ENCODE measurements around the gene PRDM5. TPM values are rescaled to one million over a fixed set of nuclear protein-coding genes. Genes with fewer than 3 reads are reported as not detected.

The PRDM5 gene
- total RNA-seq, 1 experiment from 2014 or later = 5.1 TPM

DNA sequence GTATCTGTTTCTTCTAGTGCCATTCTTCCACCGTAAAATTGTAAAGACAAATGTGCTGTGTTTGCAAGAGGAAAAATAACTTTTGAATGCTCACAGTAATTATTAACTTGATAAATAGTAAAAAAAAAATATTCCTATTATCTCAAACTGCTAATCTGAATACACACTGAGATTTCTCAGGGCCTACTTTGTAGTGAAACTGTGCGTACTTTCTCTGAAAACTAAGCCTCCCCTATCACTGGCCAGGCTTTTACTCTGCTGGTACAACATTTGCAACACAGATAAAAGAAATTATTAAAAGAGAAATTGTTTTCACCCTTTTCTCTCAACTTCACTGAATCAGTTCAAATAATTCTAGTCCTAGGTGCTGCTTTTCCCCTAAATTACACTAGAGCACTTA, 137.3 kb downstream of the PRDM5 start:
- Histone ChIP-seq H3K4me2 (ENCODE audit: low read length) (no peak overlapping the region), H3K4me1 (ENCODE audit: control insufficient read depth in 1 of 2, insufficient read depth in 2 of 2, low read length in 2 of 2) (no peaks in the 10 kb centered on the region), H3K4me3 (replicated peaks in 1 of 2; ENCODE audit: low read depth in 1 of 2, low read length in 2 of 2) (no peak overlapping the region), H3K9me2 (ENCODE audit: insufficient read depth) (no peaks in the 10 kb centered on the region), H3K79me2 (ENCODE audit: insufficient read depth, low read length) (no peaks in the 10 kb centered on the region), H3K27me3 (ENCODE audit: insufficient read depth, low read length) (no peaks in the 10 kb centered on the region), H2AFZ (ENCODE audit: low read depth, low read length, poor library complexity, severe bottlenecking) (no peak overlapping the region), H3K9me3 (ENCODE audit: control insufficient read depth in 1 of 2, insufficient read depth in 1 of 2, low read depth in 1 of 2, low read length in 2 of 2) (no peaks in the 10 kb centered on the region), H3K27ac (ENCODE audit: low read depth, low read length) (no peak overlapping the region), H3K9ac (ENCODE audit: low read length) (no peak overlapping the region), H3K36me3 (ENCODE audit: control insufficient read depth in 1 of 2, insufficient read depth in 2 of 2, low read length in 2 of 2) (no peaks in the 10 kb centered on the region), H4K20me1 (ENCODE audit: insufficient read depth) (no peaks in the 10 kb centered on the region)
- no TSS peak for BruUV-seq (replicated peaks)
- ChIA-PET POLR2A (no interaction called here), CTCF (no interaction called here), RAD21 (ENCODE audit: low non-redundant PET in 1 of 2, low total read pairs in 2 of 2, uncharacterized antibody in 2 of 2, unreplicated experiment in 2 of 2) (no interaction called here)
- DNase-seq (ENCODE audit: low read depth, low spot score) (no peak), ATAC-seq (no peak)
- TF ChIP-seq CEBPB (IDR thresholded peaks at IDR 0.05; ENCODE audit: low read depth) (no peak), CBX3 (IDR thresholded peaks at IDR 0.05; ENCODE audit: low read depth) (no peak), ZNF274 (IDR thresholded peaks at IDR 0.05; ENCODE audit: low read depth, low read length) (no peak), SIN3A (IDR thresholded peaks at IDR 0.05; ENCODE audit: low read depth) (no peak), MAX (IDR thresholded peaks at IDR 0.05) (no peak), EZH2 (IDR thresholded peaks at IDR 0.05) (no peak)
- TF ChIP-seq, protein P1, sequence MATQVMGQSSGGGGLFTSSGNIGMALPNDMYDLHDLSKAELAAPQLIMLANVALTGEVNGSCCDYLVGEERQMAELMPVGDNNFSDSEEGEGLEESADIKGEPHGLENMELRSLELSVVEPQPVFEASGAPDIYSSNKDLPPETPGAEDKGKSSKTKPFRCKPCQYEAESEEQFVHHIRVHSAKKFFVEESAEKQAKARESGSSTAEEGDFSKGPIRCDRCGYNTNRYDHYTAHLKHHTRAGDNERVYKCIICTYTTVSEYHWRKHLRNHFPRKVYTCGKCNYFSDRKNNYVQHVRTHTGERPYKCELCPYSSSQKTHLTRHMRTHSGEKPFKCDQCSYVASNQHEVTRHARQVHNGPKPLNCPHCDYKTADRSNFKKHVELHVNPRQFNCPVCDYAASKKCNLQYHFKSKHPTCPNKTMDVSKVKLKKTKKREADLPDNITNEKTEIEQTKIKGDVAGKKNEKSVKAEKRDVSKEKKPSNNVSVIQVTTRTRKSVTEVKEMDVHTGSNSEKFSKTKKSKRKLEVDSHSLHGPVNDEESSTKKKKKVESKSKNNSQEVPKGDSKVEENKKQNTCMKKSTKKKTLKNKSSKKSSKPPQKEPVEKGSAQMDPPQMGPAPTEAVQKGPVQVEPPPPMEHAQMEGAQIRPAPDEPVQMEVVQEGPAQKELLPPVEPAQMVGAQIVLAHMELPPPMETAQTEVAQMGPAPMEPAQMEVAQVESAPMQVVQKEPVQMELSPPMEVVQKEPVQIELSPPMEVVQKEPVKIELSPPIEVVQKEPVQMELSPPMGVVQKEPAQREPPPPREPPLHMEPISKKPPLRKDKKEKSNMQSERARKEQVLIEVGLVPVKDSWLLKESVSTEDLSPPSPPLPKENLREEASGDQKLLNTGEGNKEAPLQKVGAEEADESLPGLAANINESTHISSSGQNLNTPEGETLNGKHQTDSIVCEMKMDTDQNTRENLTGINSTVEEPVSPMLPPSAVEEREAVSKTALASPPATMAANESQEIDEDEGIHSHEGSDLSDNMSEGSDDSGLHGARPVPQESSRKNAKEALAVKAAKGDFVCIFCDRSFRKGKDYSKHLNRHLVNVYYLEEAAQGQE (IDR thresholded peaks at IDR 0.05; ENCODE audit: low read depth) = no peak
- intact Hi-C loops (cut with micrococcal nuclease) = no loop called here

- no peaks in the 10 kb centered on the region for H3K4me1 ChIP-seq (ENCODE audit: control insufficient read depth in 1 of 2, insufficient read depth in 2 of 2, low read length in 2 of 2)
- no peak overlapping the region for H3K4me2 ChIP-seq (ENCODE audit: low read length)
- H3K9me3 ChIP-seq (ENCODE audit: control insufficient read depth in 1 of 2, insufficient read depth in 1 of 2, low read depth in 1 of 2, low read length in 2 of 2) = no peaks in the 10 kb centered on the region
- no peaks in the 10 kb centered on the region for H4K20me1 ChIP-seq (ENCODE audit: insufficient read depth)
- ChIA-PET POLR2A (no interaction called here), CTCF (no interaction called here), RAD21 (ENCODE audit: low non-redundant PET in 1 of 2, low total read pairs in 2 of 2, uncharacterized antibody in 2 of 2, unreplicated experiment in 2 of 2) (no interaction called here)
- no peak for ATAC-seq
- H2AFZ ChIP-seq (ENCODE audit: low read depth, low read length, poor library complexity, severe bottlenecking) = no peak overlapping the region
- DNase-seq (ENCODE audit: low read depth, low spot score) = no peak
- H3K4me3 ChIP-seq (replicated peaks in 1 of 2; ENCODE audit: low read depth in 1 of 2, low read length in 2 of 2) = no peak overlapping the region
- H3K9me2 ChIP-seq (ENCODE audit: insufficient read depth) = no peaks in the 10 kb centered on the region
- H3K9ac ChIP-seq (ENCODE audit: low read length) = no peak overlapping the region
- H3K79me2 ChIP-seq (ENCODE audit: insufficient read depth, low read length) = no peaks in the 10 kb centered on the region
- intact Hi-C loops (cut with micrococcal nuclease) = no loop called here
- TF ChIP-seq, protein P2, sequence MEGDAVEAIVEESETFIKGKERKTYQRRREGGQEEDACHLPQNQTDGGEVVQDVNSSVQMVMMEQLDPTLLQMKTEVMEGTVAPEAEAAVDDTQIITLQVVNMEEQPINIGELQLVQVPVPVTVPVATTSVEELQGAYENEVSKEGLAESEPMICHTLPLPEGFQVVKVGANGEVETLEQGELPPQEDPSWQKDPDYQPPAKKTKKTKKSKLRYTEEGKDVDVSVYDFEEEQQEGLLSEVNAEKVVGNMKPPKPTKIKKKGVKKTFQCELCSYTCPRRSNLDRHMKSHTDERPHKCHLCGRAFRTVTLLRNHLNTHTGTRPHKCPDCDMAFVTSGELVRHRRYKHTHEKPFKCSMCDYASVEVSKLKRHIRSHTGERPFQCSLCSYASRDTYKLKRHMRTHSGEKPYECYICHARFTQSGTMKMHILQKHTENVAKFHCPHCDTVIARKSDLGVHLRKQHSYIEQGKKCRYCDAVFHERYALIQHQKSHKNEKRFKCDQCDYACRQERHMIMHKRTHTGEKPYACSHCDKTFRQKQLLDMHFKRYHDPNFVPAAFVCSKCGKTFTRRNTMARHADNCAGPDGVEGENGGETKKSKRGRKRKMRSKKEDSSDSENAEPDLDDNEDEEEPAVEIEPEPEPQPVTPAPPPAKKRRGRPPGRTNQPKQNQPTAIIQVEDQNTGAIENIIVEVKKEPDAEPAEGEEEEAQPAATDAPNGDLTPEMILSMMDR (IDR thresholded peaks at IDR 0.05 in 2 of 3, conservative IDR thresholded peaks at IDR 0.05 in 1 of 3; ENCODE audit: borderline replicate concordance in 1 of 3, insufficient read depth in 1 of 3, low read depth in 2 of 3, low read length in 2 of 3) = no peak
- TF ChIP-seq SP1 (IDR thresholded peaks at IDR 0.05; ENCODE audit: low read depth) (no peak), SRF (IDR thresholded peaks at IDR 0.05; ENCODE audit: low read depth) (no peak), POLR2AphosphoS5 (IDR thresholded peaks at IDR 0.05; ENCODE audit: low read depth, low read length) (no peak), ZNF274 (IDR thresholded peaks at IDR 0.05; ENCODE audit: low read depth, low read length) (no peak), ZFX (IDR thresholded peaks at IDR 0.05) (no peak)
- TF ChIP-seq, protein P3, sequence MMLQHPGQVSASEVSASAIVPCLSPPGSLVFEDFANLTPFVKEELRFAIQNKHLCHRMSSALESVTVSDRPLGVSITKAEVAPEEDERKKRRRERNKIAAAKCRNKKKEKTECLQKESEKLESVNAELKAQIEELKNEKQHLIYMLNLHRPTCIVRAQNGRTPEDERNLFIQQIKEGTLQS (IDR thresholded peaks at IDR 0.05) = no peak
- H3K27me3 ChIP-seq (ENCODE audit: insufficient read depth, low read length) = no peaks in the 10 kb centered on the region
- no peaks in the 10 kb centered on the region for H3K36me3 ChIP-seq (ENCODE audit: control insufficient read depth in 1 of 2, insufficient read depth in 2 of 2, low read length in 2 of 2)
- no TSS peak for BruUV-seq (replicated peaks)
- no peak overlapping the region for H3K27ac ChIP-seq (ENCODE audit: low read depth, low read length)
These were observed 145.1 kb downstream of the PRDM5 start for GRCh38 chr4:120777459-120777858.
